ENCODE data around the gene DRAP1. TPM values are rescaled to one million over a fixed set of nuclear protein-coding genes. Genes with fewer than 3 reads are reported as not detected.

The DRAP1 gene
- total and polyA plus RNA-seq, 9 of the 15 experiments (the other 6 are each of a cell fraction or from before 2014, with no cell fraction given), result 9.6 to 200 (median 92.9) TPM

DNA sequence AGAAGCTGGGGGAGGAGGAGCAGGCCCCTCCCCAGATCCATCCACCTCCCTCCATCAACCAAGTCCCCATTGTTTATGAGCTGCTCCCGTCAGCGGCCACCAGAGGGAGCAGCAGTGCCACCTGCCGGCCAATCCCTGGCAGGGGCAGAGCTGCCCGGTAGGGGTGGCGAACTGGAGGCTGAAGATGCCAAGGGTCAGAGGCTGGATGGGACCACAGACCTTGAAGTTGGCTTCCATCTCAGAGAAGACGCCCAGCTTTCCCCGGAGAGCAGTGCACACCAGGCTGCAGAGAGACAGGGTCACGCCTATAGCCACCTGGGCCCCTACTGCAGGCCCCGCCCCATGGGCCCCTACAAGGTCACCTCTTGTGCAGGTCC lies 34.5 kb upstream of the DRAP1 start (continued):
- peak in 1 of 2 experiments; percentile 92; a peak in 2 of 4 replicates for TF ChIP-seq MLLT1 (IDR thresholded peaks at IDR 0.05)
- TF ChIP-seq CBFA2T3 (IDR thresholded peaks at IDR 0.05), result no peak
- TF ChIP-seq, protein P1, sequence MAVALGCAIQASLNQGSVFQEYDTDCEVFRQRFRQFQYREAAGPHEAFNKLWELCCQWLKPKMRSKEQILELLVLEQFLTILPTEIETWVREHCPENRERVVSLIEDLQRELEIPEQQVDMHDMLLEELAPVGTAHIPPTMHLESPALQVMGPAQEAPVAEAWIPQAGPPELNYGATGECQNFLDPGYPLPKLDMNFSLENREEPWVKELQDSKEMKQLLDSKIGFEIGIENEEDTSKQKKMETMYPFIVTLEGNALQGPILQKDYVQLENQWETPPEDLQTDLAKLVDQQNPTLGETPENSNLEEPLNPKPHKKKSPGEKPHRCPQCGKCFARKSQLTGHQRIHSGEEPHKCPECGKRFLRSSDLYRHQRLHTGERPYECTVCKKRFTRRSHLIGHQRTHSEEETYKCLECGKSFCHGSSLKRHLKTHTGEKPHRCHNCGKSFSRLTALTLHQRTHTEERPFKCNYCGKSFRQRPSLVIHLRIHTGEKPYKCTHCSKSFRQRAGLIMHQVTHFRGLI (CRISPR knock-in tag; IDR thresholded peaks at IDR 0.05), result no peak
- TF ChIP-seq, protein P2, sequence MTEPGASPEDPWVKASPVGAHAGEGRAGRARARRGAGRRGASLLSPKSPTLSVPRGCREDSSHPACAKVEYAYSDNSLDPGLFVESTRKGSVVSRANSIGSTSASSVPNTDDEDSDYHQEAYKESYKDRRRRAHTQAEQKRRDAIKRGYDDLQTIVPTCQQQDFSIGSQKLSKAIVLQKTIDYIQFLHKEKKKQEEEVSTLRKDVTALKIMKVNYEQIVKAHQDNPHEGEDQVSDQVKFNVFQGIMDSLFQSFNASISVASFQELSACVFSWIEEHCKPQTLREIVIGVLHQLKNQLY (CRISPR knock-in tag; conservative IDR thresholded peaks at IDR 0.05), result no peak
- TF ChIP-seq, protein P3, sequence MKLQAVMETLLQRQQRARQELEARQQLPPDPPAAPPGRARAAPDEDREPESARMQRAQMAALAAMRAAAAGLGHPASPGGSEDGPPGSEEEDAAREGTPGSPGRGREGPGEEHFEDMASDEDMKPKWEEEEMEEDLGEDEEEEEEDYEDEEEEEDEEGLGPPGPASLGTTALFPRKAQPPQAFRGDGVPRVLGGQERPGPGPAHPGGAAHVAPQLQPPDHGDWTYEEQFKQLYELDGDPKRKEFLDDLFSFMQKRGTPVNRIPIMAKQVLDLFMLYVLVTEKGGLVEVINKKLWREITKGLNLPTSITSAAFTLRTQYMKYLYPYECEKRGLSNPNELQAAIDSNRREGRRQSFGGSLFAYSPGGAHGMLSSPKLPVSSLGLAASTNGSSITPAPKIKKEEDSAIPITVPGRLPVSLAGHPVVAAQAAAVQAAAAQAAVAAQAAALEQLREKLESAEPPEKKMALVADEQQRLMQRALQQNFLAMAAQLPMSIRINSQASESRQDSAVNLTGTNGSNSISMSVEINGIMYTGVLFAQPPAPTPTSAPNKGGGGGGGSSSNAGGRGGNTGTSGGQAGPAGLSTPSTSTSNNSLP (IDR thresholded peaks at IDR 0.05; ENCODE audit: borderline replicate concordance, low read depth, low read length), result no peak
- no peak for TF ChIP-seq KHSRP (IDR thresholded peaks at IDR 0.05)
- TF ChIP-seq, protein P4, sequence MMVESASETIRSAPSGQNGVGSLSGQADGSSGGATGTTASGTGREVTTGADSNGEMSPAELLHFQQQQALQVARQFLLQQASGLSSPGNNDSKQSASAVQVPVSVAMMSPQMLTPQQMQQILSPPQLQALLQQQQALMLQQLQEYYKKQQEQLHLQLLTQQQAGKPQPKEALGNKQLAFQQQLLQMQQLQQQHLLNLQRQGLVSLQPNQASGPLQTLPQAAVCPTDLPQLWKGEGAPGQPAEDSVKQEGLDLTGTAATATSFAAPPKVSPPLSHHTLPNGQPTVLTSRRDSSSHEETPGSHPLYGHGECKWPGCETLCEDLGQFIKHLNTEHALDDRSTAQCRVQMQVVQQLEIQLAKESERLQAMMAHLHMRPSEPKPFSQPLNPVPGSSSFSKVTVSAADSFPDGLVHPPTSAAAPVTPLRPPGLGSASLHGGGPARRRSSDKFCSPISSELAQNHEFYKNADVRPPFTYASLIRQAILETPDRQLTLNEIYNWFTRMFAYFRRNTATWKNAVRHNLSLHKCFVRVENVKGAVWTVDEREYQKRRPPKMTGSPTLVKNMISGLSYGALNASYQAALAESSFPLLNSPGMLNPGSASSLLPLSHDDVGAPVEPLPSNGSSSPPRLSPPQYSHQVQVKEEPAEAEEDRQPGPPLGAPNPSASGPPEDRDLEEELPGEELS (CRISPR knock-in tag; IDR thresholded peaks at IDR 0.05; ENCODE audit: borderline replicate concordance), result no peak
- TF ChIP-seq ZNF518B (CRISPR knock-in tag; IDR thresholded peaks at IDR 0.05), result no peak
- no peak for TF ChIP-seq CBX8 (IDR thresholded peaks at IDR 0.05; ENCODE audit: borderline replicate concordance, extremely low read depth, low read depth, low read length, poor library complexity, severe bottlenecking)
- no peak for TF ChIP-seq E2F6 (IDR thresholded peaks at IDR 0.05; ENCODE audit: borderline replicate concordance in 1 of 2, extremely low read depth in 1 of 2, insufficient read depth in 1 of 2, insufficient read length in 1 of 2, low read depth in 1 of 2, low read length in 1 of 2, poor library complexity in 1 of 2, severe bottlenecking in 1 of 2)
- TF ChIP-seq BRCA1 (IDR thresholded peaks at IDR 0.05), result no peak
- no peak for TF ChIP-seq BRCA1 (CRISPR knock-in tag; IDR thresholded peaks at IDR 0.05)
- TF ChIP-seq XRCC5 (IDR thresholded peaks at IDR 0.05; ENCODE audit: low read depth, low read length), result peak; percentile 96
